ENCODE measurements around the gene TAGLN3. TPM values are rescaled to one million over a fixed set of nuclear protein-coding genes. Genes with fewer than 3 reads are reported as not detected.

TAGLN3 gene
- total RNA-seq, 1 donor from 2014 or later: 0.60 TPM

GRCh38 chr3:112042842-112043280, 44.1 kb downstream of the TAGLN3 start:
- Mint-ChIP-seq H3K27ac (no peak overlapping the region), H3K4me3 (no peak overlapping the region), H3K9me3 (no peaks in the 10 kb centered on the region), H3K36me3 (no peaks in the 10 kb centered on the region), H3K4me1 (peaks cover 11% of the 10 kb centered on the region), H3K27me3 (ENCODE audit: low read depth) (no peaks in the 10 kb centered on the region)
- no peak for DNase-seq (ENCODE audit: low spot score in 2 of 2, unreplicated experiment in 2 of 2)
- no peak for TF ChIP-seq CTCF (IDR thresholded peaks at IDR 0.05; ENCODE audit: unreplicated experiment)

GRCh38 chr3:112043621-112044201, 45.0 kb downstream of the TAGLN3 start:
- no peaks in the 10 kb centered on the region for H3K36me3 Mint-ChIP-seq
- no peaks in the 10 kb centered on the region for H3K27me3 Mint-ChIP-seq (ENCODE audit: low read depth)
- peaks cover 11% of the 10 kb centered on the region for H3K4me1 Mint-ChIP-seq
- DNase-seq (ENCODE audit: low spot score in 2 of 2, unreplicated experiment in 2 of 2): peak in 1 of 2 experiments; percentile 40
- peak; percentile 96 for TF ChIP-seq CTCF (IDR thresholded peaks at IDR 0.05; ENCODE audit: unreplicated experiment)
- H3K4me3 Mint-ChIP-seq: no peak overlapping the region
- no peaks in the 10 kb centered on the region for H3K9me3 Mint-ChIP-seq
- H3K27ac Mint-ChIP-seq: no peak overlapping the region

GRCh38 chr3:112046599-112046998, 47.9 kb downstream of the TAGLN3 start:
- TF ChIP-seq CTCF (IDR thresholded peaks at IDR 0.05; ENCODE audit: unreplicated experiment): no peak
- Mint-ChIP-seq H3K4me3 (no peak overlapping the region), H3K36me3 (no peaks in the 10 kb centered on the region)

GRCh38 chr3:112047264-112047663, 48.5 kb downstream of the TAGLN3 start:
- no peaks in the 10 kb centered on the region for H3K27me3 Mint-ChIP-seq (ENCODE audit: low read depth)
- H3K27ac Mint-ChIP-seq: no peak overlapping the region
- no peaks in the 10 kb centered on the region for H3K9me3 Mint-ChIP-seq
- peaks cover 4% of the 10 kb centered on the region for H3K4me1 Mint-ChIP-seq
- DNase-seq (ENCODE audit: low spot score in 2 of 2, unreplicated experiment in 2 of 2): no peak
- H3K36me3 Mint-ChIP-seq: no peaks in the 10 kb centered on the region
- H3K4me3 Mint-ChIP-seq: no peak overlapping the region
- no peak for TF ChIP-seq CTCF (IDR thresholded peaks at IDR 0.05; ENCODE audit: unreplicated experiment)

More at GRCh38 chr3:112046599-112046998, 47.9 kb downstream of the TAGLN3 start:
- DNase-seq (ENCODE audit: low spot score in 2 of 2, unreplicated experiment in 2 of 2): no peak
- no peak overlapping the region for H3K27ac Mint-ChIP-seq
- no peaks in the 10 kb centered on the region for H3K9me3 Mint-ChIP-seq
- no peaks in the 10 kb centered on the region for H3K27me3 Mint-ChIP-seq (ENCODE audit: low read depth)
- H3K4me1 Mint-ChIP-seq: peaks cover 4% of the 10 kb centered on the region

GRCh38 chr3:112048911-112049310, 50.2 kb downstream of the TAGLN3 start:
- Mint-ChIP-seq H3K4me1 (peaks cover 16% of the 10 kb centered on the region), H3K9me3 (no peaks in the 10 kb centered on the region), H3K27ac (no peak overlapping the region), H3K4me3 (no peak overlapping the region), H3K36me3 (no peaks in the 10 kb centered on the region), H3K27me3 (ENCODE audit: low read depth) (no peaks in the 10 kb centered on the region)
- no peak for TF ChIP-seq CTCF (IDR thresholded peaks at IDR 0.05; ENCODE audit: unreplicated experiment)
- DNase-seq (ENCODE audit: low spot score in 2 of 2, unreplicated experiment in 2 of 2): no peak

All from mesothelial cell of epicardium (in vitro differentiated cells).